HG02678 (cell line): ENCODE data around the gene BMF.
"Not testable (repeated sequence)": the region's sequence is repeated elsewhere in the genome, so short reads cannot be mapped to it uniquely, and the experiment has no call there.

Experiments used
- ATAC-seq: cut with Tn5 transposase; IDR thresholded peaks from one replicate; pipeline ENCODE4 v1.9.1; 2021; ENCODE audit warnings: mild to moderate bottlenecking, moderate library complexity; ENCODE audit not compliant: unreplicated experiment

The BMF gene

GRCh38 chr15:40128766-40129660 lies 20.3 kb upstream of the BMF start:
- no peak for ATAC-seq

GRCh38 chr15:40125950-40126349 lies 17.3 kb upstream of the BMF start:
- no peak for ATAC-seq

- not testable (repeated sequence) for ATAC-seq
Measured at GRCh38 chr15:40124807-40125285, 16.2 kb upstream of the BMF start.

GRCh38 chr15:40124333-40124732 lies 15.7 kb upstream of the BMF start:
- ATAC-seq, result not testable (repeated sequence)

- not testable (repeated sequence) for ATAC-seq
Measured at GRCh38 chr15:40123863-40124262, 15.2 kb upstream of the BMF start.

GRCh38 chr15:40122989-40123388 lies 14.3 kb upstream of the BMF start:
- not testable (repeated sequence) for ATAC-seq

GRCh38 chr15:40121911-40122638 lies 13.4 kb upstream of the BMF start:
- no peak for ATAC-seq

- no peak for ATAC-seq
Measured at GRCh38 chr15:40118473-40118872, 9.8 kb upstream of the BMF start.

- ATAC-seq, result peak; percentile 93
Measured at GRCh38 chr15:40115670-40116093, 7.0 kb upstream of the BMF start.

- ATAC-seq, result not testable (repeated sequence)
Measured at GRCh38 chr15:40115106-40115505, 6.4 kb upstream of the BMF start.

GRCh38 chr15:40114218-40114617 lies 5.5 kb upstream of the BMF start:
- no peak for ATAC-seq

- ATAC-seq, result no peak
Measured at GRCh38 chr15:40112789-40113188, 4.1 kb upstream of the BMF start.

- no peak for ATAC-seq
Measured at GRCh38 chr15:40111888-40112287, 3.2 kb upstream of the BMF start.

GRCh38 chr15:40110866-40111550 lies 2.3 kb upstream of the BMF start:
- no peak for ATAC-seq

GRCh38 chr15:40108061-40108854 lies 421 bp downstream of the BMF start:
- ATAC-seq, result no peak

- peak; percentile 33 for ATAC-seq
Measured at GRCh38 chr15:40106203-40107161, 2.2 kb downstream of the BMF start.

GRCh38 chr15:40105517-40106202 lies 3.0 kb downstream of the BMF start:
- ATAC-seq, result peak; percentile 19

GRCh38 chr15:40104865-40105516 lies 3.7 kb downstream of the BMF start:
- peak; percentile 29 for ATAC-seq
